ENCODE data around the gene KCNH2.

- TF ChIP-seq POLR2A (IDR thresholded peaks at IDR 0.05) = no peak
- TF ChIP-seq CTCF (IDR thresholded peaks at IDR 0.05) = no peak
Observed at GRCh38 chr7:150934045-150934766, 43.9 kb downstream of the KCNH2 start.

All from body of pancreas (tissue), 4 donors.